ENCODE results near the gene MRPS15.

The MRPS15 gene

DNA sequence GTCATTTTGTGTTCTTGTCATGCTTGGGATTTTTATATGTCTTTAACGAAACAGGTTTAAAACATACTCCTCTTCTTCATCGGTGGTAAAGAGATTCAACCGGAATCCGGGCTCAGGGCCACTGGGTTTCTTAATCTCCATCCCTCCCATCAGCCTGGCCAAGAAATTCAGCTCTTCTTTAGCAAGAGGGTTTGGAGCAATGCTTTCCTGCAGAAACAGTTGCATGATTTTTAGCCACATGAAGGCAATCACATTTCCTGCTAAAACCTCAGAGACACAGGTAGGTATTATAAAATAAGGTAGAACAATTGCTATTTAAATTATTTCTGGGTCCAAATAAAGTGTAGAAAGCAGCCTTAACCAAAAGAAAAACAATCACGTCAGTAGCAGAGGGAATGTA is 43.8 kb downstream of the MRPS15 start:
- no peak for DNase-seq (ENCODE audit: low read depth)

DNA sequence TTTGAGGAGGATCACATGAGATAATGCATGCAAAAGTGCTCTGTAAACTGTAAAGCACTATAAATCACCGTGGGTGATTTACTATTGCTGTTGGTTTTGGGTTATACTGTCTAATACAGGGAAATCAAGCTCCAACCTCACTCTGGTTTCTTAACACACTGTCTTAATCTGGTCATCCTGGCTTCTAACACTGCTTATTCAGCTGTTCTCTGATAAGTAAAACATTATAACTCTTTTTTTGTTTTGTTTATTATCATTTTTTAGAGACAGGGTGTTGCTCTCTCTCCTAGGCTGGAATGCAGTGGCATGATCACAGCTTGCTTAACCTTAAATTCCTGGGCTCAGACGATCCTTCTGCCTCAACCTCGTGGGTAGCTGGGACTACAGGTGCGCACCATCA is 44.6 kb downstream of the MRPS15 start:
- DNase-seq (ENCODE audit: low read depth) = no peak

DNA sequence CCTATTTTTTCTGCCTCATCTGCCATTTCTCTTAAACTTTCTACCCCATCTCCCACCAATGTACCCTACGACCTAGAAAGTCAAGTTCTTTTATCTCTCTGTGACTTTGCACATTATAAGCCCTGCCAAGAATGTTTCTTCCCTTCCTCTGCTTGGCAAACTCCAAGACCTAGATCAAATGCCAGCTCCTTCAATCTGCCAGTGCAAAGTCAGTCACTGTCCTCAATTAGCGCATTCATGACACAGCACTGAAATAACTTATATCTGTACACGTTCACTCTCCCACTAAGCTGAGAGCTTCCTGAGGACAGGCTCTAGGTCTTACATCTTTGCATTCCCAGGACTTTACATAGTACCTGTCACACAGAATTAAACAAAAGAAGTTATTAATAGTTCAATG is 45.0 kb downstream of the MRPS15 start:
- DNase-seq (ENCODE audit: low read depth) = no peak

DNA sequence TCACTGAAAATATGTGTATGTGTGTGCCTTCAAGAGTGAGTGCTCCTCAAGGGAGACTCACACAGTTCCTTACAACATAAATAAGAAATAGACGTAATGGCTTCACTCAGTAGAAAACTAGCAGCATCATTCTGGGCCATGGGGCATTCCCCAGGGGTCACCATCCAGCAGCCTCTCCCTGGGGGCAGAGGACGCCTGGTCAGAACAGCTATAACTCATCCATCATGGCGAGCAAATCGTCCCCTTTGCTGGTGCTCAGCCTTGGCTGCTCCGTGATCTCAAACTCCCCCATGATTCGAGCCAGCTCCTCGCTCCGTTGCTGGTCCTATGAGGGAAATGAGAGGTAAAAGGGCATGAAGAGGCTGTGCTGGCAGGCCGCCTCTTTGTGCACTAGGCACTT is 46.3 kb downstream of the MRPS15 start:
- DNase-seq (ENCODE audit: low read depth) = no peak

DNA sequence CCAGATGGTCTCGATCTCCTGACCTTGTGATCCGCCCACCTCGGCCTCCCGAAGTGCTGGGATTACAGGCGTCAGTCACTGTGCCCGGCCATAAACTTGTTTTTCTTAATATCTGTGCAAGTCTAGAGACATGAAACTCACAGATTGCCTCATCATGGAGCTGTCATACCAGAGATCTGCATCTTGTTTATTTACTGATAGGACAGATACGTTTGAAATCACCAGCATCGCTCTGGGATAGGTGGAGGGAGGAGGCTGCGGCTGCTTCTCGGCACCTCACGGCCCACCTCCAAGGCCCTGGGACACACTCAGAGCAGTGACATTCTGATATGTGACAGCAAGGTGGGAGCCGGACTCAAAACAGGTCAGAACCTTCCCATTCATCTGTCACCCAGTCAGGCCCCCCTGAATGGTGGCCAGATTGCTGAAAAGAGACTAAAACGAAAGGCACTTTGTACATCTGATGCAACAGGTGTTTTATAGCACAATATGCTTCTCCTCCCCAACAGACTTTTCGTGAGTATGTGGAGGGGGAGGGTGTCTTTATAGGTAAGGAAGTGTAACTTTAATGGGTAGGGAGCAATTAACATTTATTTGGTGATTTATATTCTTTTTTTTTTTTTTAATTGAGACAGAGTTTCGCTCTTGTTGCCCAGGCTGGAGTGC is 48.4 kb downstream of the MRPS15 start:
- no peak for DNase-seq (ENCODE audit: low read depth)

DNA sequence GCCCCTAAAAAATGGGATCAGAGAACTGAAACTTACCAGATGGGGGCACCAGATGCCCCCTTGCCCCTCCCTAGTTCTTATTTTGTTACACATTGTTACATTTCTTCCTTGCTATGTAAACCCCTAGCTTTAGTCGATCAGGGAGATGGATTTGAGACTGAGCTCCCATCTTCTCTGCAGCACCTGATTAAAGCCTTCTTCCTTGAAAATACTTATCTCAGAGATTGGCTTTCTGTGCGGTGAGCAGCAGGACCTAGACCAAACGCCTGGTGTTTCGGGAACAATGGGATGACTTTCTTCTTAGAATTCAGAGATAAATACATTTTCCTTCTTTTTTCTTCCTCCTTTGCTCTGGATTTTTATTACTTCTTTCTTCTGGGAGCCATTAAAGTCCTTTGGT is 49.8 kb downstream of the MRPS15 start:
- no peak for DNase-seq (ENCODE audit: low read depth)

DNA sequence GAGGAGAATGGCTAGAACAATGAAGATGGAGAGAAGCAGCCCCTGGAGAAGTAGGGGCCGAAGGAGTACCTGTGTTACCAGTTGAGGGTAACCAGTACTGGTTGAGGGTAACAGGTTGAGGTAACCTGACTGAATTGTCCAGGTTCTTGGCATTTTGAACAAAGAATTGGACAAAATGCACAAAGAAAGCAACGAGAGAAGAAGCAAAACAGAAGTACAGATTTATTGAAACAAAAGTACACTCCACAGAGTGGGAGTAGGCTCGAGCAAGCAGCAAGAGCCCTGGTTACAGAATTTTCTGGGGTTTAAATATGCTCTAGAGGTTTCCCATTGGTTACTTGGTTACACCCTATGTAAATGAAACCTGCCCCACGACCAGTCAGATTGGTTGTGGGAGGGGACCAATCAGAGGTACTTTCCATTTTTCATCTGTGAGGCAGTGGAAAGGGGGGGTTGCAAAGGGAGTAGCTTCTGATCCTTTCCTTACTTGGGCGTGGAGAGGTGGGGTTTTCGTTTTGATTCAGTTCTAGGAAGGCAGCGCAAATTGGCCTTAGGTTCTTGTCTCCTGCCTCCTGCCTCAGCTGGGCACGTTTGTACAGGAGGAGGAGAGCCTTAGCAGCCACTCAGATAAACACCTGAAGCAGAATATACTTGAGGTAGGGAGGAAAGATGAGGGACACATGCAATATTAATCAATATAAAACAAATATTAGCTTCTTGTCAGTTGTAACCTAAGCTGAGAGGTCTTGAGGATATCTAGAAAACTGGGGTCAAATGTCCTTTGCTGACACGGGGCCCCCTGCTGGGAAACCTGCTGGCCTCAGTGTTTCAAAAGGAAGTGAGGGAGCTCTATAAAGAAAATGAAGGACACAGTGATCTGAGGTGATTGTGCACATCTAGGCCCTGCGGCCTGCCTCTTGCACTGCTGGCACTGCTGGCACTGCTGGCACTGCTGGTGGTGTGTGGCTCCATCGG is 52.2 kb downstream of the MRPS15 start:
- no peak for DNase-seq (ENCODE audit: low read depth)

DNA sequence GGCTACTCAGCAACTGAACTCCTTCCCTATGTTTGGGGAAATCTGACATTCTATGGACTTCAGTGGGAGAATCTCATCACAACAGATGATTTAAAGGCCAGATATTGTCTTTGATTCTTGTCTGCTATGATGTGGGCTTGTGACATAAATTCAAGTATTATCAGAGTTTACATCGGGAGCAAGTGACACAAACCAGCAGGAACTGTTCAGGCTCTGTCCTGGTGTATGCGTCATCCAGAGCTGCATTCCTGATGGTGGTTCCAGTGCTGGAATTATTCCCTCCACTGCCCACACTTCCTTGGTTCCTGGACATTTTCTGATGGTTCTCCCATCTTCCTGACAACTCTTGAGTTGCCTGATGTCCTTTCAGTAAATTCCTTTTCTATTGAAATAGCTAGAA is 55.7 kb downstream of the MRPS15 start:
- no peak for DNase-seq (ENCODE audit: low read depth)

DNA sequence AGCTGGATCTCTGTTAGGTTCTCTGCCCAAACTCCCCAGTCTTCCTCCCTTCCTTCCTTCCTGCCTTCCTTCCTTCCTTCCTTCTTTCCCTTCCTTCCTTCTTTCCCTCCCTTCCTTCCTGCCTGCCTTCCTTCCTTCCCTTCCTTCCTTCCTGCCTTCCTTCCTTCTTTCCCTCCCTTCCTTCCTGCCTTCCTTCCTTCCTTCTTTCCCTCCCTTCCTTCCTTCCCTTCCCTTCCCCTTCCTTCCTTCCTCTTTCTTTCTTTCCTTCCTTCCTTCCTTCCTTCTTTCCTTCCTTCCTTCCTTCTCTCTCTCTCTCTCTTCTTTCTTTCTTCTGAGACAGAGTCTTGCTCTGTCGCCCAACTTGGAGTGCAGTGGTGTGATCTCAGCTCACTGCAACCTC is 57.7 kb downstream of the MRPS15 start:
- DNase-seq (ENCODE audit: low read depth) = no peak
